ENCODE measurements around the gene KDM5B.
"Not testable (repeated sequence)": the region's sequence is repeated elsewhere in the genome, so short reads cannot be mapped to it uniquely, and the experiment has no call there.

KDM5B gene

GRCh38 chr1:202834771-202835547, 26.7 kb upstream of the KDM5B start:
- TF ChIP-seq CTCF (conservative IDR thresholded peaks at IDR 0.05; ENCODE audit: low read depth, low read length): no peak
- no peak overlapping the region for H3K4me3 ChIP-seq (ENCODE audit: low read length)
- no peak for DNase-seq (ENCODE audit: low read depth)

GRCh38 chr1:202831906-202832305, 23.7 kb upstream of the KDM5B start:
- no peak for TF ChIP-seq CTCF (conservative IDR thresholded peaks at IDR 0.05; ENCODE audit: low read depth, low read length)
- DNase-seq (ENCODE audit: low read depth): no peak
- H3K4me3 ChIP-seq (ENCODE audit: low read length): no peak overlapping the region

- not testable (repeated sequence) for H3K4me3 ChIP-seq (ENCODE audit: low read length); DNase-seq (ENCODE audit: low read depth)
Observed at GRCh38 chr1:202829223-202829622, 21.0 kb upstream of the KDM5B start.

- no peak for TF ChIP-seq CTCF (conservative IDR thresholded peaks at IDR 0.05; ENCODE audit: low read depth, low read length)
- H3K4me3 ChIP-seq (ENCODE audit: low read length): no peak overlapping the region
- DNase-seq (ENCODE audit: low read depth): no peak
Observed at GRCh38 chr1:202825748-202826147, 17.5 kb upstream of the KDM5B start.

- no peak for DNase-seq (ENCODE audit: low read depth)
- H3K4me3 ChIP-seq (ENCODE audit: low read length): no peak overlapping the region
- TF ChIP-seq CTCF (conservative IDR thresholded peaks at IDR 0.05; ENCODE audit: low read depth, low read length): no peak
Observed at GRCh38 chr1:202821467-202821866, 13.2 kb upstream of the KDM5B start.

GRCh38 chr1:202818819-202819218, 10.6 kb upstream of the KDM5B start:
- no peak for TF ChIP-seq CTCF (conservative IDR thresholded peaks at IDR 0.05; ENCODE audit: low read depth, low read length)
- no peak overlapping the region for H3K4me3 ChIP-seq (ENCODE audit: low read length)
- DNase-seq (ENCODE audit: low read depth): no peak

GRCh38 chr1:202815120-202815519, 6.9 kb upstream of the KDM5B start:
- TF ChIP-seq CTCF (conservative IDR thresholded peaks at IDR 0.05; ENCODE audit: low read depth, low read length): no peak
- no peak for DNase-seq (ENCODE audit: low read depth)
- no peak overlapping the region for H3K4me3 ChIP-seq (ENCODE audit: low read length)

Data from retinal pigment epithelial cell (primary cell).